GM12892 (cell line): ENCODE data around the gene GPX4.

ENCODE experiments used
- DNase-seq: peaks from one replicate; pipeline ENCODE4 v3.0.0; 2011; ENCODE audit not compliant: insufficient read length
- FAIRE-seq: peaks from 2 replicates; lab custom pipeline; 2011; peaks lifted over from hg19 to GRCh38; lab: Jason Lieb, UNC
- POLR2A ChIP-seq: IDR thresholded peaks from 2 replicates; pipeline ENCODE4 v1.6.1; 2011; ENCODE audit warnings: low read depth, low read length, control low read depth
- POLR2AphosphoS5 ChIP-seq: IDR thresholded peaks from 2 replicates; pipeline ENCODE4 v1.6.1; 2011; ENCODE audit warnings: low read depth, low read length, control low read depth
- TAF1 ChIP-seq: IDR thresholded peaks from 2 replicates; pipeline ENCODE4 v1.6.1; 2011; ENCODE audit warnings: low read depth, mild to moderate bottlenecking, control low read depth, low read length, borderline replicate concordance

GPX4 gene

DNA sequence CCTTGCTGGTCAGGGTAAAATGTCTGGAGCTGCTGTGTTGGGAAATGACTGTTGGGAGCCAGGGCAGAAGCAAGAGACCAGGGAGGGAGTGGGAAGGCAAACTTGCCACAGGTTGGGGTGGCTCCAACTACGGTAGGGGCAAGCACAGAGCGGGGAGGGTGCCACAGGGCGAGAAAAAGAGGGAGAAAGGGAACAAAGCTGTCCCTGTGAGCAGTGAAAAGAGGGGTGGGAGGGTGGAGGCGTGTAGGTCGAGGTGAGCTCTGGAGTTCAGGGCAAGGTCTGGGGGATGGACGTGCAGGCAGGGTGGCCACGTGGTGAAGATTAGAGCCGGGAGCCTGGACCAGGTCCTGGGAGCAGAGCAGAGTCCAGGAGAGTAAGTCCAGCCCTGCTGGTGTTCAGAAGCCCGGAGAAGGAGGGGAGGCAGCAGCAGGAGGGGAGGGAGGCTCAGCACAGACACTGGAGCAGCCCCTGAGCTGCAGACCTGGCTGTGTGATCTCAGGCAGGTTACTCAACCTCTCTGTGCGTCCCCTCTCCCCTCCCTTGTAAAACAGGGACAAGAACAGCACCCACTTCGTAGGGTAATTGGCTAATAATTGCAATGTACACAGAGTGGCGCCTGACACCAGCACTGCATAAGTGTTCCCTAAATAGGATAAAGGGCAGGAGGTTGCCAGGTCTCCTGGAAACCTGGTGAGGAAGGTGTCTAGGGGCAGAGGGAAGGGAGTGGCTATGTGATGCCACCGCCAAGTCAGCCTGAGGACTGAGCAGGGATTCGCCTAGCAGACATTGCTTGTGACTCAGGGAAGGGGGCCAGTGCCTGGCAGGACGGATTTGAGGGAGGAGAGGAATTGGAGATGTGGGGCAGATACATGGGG is 5.4 kb upstream of the GPX4 start:
- TF ChIP-seq POLR2AphosphoS5, result no peak
- TF ChIP-seq POLR2A, result no peak
- no peak for TF ChIP-seq TAF1
- DNase-seq (no peak), FAIRE-seq (no peak)

DNA sequence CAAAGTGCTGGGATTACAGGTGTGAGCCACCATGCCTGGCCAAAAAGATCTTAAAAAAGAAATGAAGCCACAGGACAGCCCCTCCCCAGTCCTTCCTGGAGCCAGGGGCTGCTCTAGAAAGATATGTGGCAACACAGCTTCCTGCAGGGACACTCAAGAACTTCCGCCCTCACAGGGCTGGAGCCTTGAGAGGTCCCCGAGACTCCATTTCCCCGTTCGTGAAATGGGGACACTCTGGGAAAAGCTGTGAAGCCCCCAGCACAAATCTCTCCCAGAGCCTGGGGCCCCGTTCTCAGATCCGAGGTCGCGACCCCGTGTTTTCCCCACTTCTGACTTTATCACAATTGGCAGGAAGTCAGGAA is 2.5 kb upstream of the GPX4 start:
- TF ChIP-seq POLR2AphosphoS5, result no peak
- no peak for TF ChIP-seq POLR2A
- TF ChIP-seq TAF1, result no peak
- DNase-seq, result no peak
- FAIRE-seq, result no peak

DNA sequence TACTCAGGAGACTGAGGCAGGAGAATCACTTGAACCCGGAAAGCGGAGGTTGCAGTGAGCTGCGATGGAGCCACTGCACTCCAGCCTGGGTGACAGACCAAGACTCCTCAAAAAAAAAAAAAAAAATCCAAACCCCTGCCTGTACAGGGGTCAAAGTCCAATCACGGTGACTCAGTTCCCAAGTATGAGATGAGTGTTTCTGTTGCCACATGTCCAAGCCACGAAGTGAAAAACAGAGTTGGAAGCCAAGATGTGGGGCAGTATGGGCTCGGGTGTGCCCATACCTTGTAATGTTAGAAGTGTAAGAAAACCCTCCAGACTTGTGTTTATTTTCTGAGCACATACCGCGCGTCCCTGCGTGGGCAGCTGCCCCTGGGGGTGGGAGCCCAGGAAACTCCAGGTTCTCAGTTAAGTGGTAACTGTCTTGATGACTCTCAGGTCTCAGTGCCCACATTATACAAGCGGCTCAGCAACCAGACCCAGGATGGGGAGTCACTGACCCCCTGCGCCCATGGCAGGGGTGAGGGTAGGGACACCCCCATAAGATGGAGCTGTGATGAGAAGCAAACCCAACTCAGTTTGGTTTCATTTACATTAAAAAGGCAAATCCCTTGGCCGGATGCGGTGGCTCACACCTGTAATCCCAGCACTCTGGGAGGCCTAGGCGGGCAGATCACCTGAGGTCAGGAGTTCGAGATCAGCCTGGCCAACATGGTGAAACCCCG is 1.2 kb upstream of the GPX4 start:
- DNase-seq, result no peak
- TF ChIP-seq POLR2AphosphoS5 (no peak), POLR2A (no peak), TAF1 (no peak)
- FAIRE-seq, result peak; percentile 73

DNA sequence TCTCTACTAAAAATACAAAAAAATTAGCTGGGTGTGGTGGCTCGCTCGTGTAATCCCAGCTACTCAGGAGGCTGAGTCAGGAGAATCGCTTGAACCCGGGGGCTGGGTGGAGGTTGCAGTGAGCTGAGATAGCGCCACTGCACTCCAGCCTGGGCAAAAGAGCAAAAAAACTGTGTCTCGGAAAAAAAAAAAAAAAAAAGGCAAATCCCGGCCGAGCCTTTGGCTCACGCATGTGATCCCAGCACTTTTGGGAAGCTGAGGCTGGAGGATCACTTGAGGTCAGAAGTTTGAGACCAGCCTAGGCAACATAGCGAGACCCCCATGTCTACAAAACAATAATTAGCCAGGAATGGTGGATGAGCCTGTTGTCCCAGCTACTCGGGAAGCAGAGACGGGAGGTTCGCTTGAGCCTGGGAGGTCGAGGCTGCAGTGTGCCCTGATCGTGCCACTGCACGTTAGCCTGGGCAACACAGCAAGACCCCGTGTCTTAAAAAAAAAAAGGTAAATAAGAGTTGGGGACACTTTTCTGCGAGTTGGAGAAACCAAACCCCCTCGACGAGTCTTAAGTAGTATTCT is 574 bp upstream of the GPX4 start:
- TF ChIP-seq POLR2A (no peak), TAF1 (no peak), POLR2AphosphoS5 (no peak)
- DNase-seq (no peak), FAIRE-seq (no peak)

DNA sequence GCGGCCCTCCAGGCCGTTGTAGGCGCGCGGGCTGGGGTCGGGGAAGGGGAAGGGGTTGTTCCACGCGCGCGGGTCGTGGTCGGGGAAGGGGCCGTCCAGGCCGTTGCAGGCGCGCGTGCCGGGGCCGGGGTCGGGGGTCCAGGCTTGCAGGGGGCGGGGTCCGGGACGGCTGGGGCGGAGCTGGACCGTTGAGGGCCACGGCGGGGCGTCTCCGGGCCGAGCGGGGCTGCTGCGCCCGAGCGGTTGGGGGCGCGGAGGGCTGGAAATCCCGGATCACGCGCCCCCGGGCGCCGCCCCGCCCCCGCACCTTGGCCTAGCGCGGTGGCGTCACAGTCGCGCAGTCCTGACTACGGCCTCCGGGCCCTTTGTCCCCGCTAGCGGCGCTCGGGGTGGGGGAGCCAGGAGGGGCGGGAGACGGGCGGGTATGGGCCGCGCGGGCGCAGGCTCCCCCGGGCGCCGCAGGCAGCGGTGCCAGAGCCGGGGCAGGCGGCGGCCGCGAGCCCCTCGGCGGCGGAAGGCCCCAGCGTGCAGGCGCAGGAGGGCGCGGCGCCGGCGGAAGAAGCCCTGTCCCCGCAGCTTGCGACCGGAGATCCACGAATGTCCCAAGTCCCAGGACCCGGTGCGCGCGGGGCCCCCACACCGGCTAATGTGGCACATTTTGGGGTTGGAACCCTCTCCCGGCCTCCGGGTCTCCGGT is 665 bp downstream of the GPX4 start:
- TF ChIP-seq POLR2AphosphoS5, result no peak
- no peak for TF ChIP-seq TAF1
- no peak for TF ChIP-seq POLR2A
- DNase-seq (peak; percentile 86), FAIRE-seq (peak; percentile 30)

DNA sequence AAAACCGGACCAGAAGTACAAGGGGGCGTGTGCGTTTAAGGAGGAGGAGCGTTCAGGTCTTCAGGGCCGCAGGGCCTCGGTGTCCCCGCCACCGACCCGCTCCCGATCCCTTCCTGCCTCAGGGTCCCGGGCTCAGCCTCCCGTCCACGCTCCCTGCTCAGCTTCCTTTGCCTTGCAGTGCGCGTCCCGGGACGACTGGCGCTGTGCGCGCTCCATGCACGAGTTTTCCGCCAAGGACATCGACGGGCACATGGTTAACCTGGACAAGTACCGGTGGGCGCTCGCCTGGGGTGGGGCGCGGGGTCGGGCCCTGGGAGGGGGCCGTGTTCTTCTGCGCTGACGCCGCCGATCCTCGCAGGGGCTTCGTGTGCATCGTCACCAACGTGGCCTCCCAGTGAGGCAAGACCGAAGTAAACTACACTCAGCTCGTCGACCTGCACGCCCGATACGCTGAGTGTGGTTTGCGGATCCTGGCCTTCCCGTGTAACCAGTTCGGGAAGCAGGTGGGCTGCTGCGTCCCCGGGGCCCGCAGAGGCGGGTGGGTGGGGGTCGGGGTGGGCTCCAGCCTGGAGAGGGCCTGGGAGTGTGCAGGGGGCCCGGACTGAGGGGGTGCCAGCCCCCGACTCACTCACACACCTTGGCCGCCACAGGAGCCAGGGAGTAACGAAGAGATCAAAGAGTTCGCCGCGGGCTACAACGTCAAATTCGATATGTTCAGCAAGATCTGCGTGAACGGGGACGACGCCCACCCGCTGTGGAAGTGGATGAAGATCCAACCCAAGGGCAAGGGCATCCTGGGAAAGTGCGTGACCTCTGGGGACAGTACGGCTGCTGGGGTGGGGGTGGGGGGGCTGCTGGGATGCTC is 1.4 kb downstream of the GPX4 start:
- peak; percentile 51 for FAIRE-seq

DNA sequence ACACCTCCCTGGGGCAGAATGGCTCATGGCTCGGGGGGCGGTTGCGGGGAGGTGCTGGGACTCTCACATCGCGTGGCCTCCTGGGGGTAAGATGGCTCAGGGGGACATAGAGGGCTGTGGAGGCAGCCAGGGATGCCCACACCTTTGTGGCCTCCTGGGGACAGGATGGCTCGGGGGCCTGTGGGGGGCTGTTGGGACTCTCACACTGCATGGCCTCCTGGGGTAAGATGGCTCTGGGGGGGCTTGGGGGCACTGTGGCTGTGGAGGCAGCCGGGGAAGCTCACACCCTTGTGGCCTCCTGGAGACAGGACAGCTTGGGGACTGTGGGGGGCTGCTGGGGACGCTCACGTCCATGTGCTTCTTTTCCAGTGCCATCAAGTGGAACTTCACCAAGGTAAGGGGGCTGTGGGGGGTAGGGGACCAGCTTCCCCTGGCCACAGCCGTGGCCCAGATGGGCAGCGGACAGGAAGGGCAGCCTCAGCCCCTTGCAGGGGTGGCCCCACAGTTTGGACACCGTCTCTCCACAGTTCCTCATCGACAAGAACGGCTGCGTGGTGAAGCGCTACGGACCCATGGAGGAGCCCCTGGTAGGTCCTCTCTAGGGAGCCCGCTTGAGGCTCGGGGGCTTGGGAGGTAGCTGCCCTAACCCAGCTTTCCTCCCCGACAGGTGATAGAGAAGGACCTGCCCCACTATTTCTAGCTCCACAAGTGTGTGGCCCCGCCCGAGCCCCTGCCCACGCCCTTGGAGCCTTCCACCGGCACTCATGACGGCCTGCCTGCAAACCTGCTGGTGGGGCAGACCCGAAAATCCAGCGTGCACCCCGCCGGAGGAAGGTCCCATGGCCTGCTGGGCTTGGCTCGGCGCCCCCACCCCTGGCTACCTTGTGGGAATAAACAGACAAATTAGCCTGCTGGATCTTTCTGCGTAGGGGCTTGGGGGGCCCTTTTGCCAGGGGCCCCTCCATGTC is 2.4 kb downstream of the GPX4 start:
- TF ChIP-seq TAF1, result no peak
- DNase-seq, result no peak
- FAIRE-seq, result no peak

More for the DNA sequence above, 1.4 kb downstream of the GPX4 start:
- no peak for TF ChIP-seq POLR2A
- no peak for TF ChIP-seq TAF1
- no peak for TF ChIP-seq POLR2AphosphoS5
- DNase-seq, result no peak

DNA sequence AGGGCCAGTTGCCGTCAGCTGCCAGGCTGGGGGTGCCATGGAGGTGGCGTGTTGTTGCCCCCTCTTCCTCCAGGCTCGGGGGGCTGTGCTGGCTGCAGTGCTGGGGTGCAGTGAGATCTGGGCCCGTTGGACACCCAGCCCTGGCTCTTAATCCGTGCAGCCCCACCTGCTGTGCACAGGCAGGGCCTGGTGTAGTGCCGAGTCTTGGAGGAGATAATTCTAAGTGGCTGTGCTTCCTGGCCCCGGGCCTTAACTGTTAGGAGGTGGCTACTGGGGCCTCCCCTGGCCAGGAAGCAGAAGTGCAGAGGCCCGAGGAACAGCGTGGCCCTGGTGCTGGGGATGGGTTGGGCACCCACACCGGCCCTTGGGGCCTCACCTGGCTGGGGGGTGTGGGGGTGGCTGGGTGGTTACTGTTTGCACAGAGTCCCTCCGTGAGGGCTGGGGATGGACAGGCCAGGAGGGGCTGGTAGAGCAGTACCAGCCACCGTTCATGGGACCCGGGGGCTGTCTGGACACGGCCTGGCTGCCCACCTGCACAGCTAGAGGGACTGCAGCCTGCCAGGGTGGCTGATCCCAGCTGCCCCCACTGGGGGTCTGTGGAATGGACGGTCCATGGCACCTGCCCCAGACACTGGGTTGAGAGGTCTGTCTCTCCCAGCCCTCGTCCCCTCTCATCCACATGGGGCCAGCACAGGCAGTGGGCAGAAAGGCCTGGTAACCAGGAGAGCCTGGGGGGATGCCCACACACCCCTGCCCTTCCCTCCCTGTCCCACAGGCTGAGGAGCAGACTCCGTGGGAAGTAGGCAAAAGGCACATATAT is 3.3 kb downstream of the GPX4 start:
- DNase-seq, result no peak
- peak; percentile 36 for FAIRE-seq

DNA sequence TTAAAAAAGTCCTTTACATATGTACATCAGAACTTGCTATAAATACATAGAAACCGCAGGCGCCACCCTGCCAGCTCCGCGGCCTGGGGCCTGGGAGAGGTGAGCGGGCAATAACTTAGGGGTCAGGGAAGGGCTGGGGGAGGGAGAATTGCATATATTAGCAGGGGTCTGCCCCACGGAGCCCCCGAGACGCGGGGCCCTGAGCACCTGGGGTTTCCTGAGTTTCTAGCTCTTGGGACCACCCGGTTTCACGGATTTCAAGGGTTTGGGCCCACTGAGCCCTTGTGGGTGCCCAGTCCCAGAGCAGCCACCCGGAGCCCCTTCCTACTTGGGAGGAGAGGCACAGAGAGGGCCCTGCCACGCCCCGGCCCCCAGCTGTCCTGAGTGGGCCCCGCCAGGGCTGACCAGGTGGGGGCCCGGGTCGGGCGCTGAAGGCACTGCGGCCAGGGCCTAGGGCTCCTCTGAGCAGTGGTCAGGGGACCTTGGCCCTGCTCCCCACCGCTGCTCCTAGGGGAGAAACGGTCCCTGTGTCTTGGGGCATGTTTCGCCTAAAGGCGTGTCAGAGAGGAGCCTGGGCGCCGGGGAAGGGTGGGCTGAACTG is 4.0 kb downstream of the GPX4 start:
- TF ChIP-seq TAF1 (no peak), POLR2A (no peak), POLR2AphosphoS5 (no peak; the same call in 1 of the 2 replicates)
- FAIRE-seq, result no peak
- no peak for DNase-seq

More for the DNA sequence above, 3.3 kb downstream of the GPX4 start:
- TF ChIP-seq TAF1 (no peak), POLR2A (no peak; the same call in 1 of the 2 replicates), POLR2AphosphoS5 (no peak)
